ENCODE measurements around the gene TFEB. TPM values are rescaled to one million over a fixed set of nuclear protein-coding genes. Genes with fewer than 3 reads are reported as not detected.

Gene TFEB
- total RNA-seq, 1 experiment from 2014 or later = 1.8 TPM

DNA sequence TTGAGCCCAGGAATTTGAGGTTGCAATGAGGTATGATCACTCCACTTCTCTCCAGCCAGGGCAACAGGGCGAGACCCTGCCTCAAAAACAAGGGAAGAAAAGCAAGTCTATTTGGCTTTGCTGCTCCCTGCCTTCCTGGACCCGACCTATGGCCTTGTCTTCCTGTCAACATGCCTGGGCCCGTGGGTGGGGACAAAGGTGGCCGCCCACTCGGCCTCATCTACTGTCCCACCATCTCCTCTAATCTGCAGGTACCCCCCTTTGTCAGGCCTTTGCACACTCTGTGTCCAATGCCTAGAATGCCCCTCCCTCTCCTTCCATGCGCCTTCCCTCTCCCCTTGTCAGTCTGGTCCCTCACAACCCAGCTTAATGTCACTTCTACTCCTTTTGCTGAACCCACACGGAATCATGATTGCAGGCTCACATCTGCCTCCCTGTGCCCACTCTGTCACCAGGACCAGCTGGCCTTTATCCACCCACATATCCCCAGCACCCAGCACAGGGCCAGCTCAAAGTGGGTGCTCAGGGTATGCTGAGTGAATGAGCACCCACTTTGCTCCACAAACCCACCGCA is 56.8 kb downstream of the TFEB start:
- no peaks in the 10 kb centered on the region for H3K36me3 ChIP-seq (ENCODE audit: insufficient read depth, low read length, poor library complexity, severe bottlenecking)
- no TSS peak for BruUV-seq (replicated peaks)
- H3K4me1 ChIP-seq (ENCODE audit: insufficient read depth, low read length, poor library complexity, severe bottlenecking) = peaks cover 29% of the 10 kb centered on the region
- ChIA-PET POLR2A (ENCODE audit: low non-redundant PET) (no interaction called here), CTCF (interaction anchor here (0.6 kb wide), 1 partner anchor 76 kb away, joined by 3 read pairs; no protein-coding TSS in a partner anchor)
- no peak for DNase-seq (ENCODE audit: low spot score)
- H3K9me3 ChIP-seq (ENCODE audit: low read depth, low read length, poor library complexity, severe bottlenecking) = no peaks in the 10 kb centered on the region
- TF ChIP-seq, protein P1, sequence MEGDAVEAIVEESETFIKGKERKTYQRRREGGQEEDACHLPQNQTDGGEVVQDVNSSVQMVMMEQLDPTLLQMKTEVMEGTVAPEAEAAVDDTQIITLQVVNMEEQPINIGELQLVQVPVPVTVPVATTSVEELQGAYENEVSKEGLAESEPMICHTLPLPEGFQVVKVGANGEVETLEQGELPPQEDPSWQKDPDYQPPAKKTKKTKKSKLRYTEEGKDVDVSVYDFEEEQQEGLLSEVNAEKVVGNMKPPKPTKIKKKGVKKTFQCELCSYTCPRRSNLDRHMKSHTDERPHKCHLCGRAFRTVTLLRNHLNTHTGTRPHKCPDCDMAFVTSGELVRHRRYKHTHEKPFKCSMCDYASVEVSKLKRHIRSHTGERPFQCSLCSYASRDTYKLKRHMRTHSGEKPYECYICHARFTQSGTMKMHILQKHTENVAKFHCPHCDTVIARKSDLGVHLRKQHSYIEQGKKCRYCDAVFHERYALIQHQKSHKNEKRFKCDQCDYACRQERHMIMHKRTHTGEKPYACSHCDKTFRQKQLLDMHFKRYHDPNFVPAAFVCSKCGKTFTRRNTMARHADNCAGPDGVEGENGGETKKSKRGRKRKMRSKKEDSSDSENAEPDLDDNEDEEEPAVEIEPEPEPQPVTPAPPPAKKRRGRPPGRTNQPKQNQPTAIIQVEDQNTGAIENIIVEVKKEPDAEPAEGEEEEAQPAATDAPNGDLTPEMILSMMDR (conservative IDR thresholded peaks at IDR 0.05; ENCODE audit: low read depth, low read length) = no peak
- TF ChIP-seq EZH2 (IDR thresholded peaks at IDR 0.05; ENCODE audit: borderline replicate concordance, low read depth, low read length, poor library complexity, severe bottlenecking) = no peak
- no peak overlapping the region for H3K4me3 ChIP-seq (ENCODE audit: low read depth, low read length, poor library complexity, severe bottlenecking)
- H3K27me3 ChIP-seq (replicated peaks; ENCODE audit: insufficient read depth, low read depth, low read length, poor library complexity) = no peaks in the 10 kb centered on the region
- intact Hi-C loops (cut with micrococcal nuclease; ENCODE audit: unreplicated experiment) = no loop called here
- H3K27ac ChIP-seq (ENCODE audit: low read depth, low read length, poor library complexity, severe bottlenecking) = no peak overlapping the region

DNA sequence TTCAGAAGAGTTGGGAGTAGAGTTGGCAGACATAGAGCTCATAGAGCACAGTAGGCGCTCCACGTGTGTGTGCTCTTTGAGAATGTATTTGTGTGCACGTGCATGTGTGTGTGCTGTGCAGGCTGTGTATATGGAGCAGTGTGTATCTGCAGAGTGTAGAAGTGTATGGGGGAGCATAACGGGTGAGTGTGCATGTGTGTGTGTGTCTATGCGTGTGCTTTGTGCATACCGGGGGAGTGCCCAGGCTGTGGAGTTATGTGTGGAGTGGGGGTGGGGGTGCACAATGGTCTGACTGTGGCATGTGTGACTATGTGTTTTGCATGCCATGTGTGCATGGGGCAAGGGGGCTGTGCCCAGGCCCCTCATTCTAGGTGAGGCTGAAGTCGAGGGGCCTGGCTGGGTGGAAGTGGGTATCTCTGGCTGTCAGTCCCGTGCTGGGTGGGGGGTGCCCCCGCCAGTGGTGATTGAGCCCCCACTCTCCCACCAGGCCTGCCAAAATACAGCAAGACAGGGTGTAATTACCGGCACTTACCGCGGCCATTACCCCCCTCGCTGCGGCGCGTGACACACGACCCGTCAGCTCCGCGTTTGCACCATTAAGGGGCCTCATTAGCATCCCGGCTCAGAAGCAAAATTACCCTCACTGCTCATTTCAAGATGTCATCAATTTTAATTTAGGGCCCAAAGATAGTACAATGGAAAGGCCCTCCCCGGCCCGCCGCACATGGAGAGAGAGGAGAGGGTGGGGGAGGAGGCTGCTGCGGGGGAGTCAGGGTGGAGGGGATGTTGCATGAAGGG is 58.1 kb downstream of the TFEB start:
- no peak for DNase-seq (ENCODE audit: low spot score)
- Histone ChIP-seq H3K36me3 (ENCODE audit: insufficient read depth, low read length, poor library complexity, severe bottlenecking) (no peaks in the 10 kb centered on the region), H3K9me3 (ENCODE audit: low read depth, low read length, poor library complexity, severe bottlenecking) (no peaks in the 10 kb centered on the region), H3K4me1 (ENCODE audit: insufficient read depth, low read length, poor library complexity, severe bottlenecking) (peaks cover 22% of the 10 kb centered on the region), H3K27me3 (replicated peaks; ENCODE audit: insufficient read depth, low read depth, low read length, poor library complexity) (no peaks in the 10 kb centered on the region), H3K27ac (ENCODE audit: low read depth, low read length, poor library complexity, severe bottlenecking) (no peak overlapping the region), H3K4me3 (ENCODE audit: low read depth, low read length, poor library complexity, severe bottlenecking) (no peak overlapping the region)
- ChIA-PET CTCF (interaction anchor here (0.6 kb wide), 1 partner anchor 255 kb away, joined by 3 read pairs; no protein-coding TSS in a partner anchor), POLR2A (ENCODE audit: low non-redundant PET) (no interaction called here)
- intact Hi-C loops (cut with micrococcal nuclease; ENCODE audit: unreplicated experiment) = no loop called here
- no peak for TF ChIP-seq EZH2 (IDR thresholded peaks at IDR 0.05; ENCODE audit: borderline replicate concordance, low read depth, low read length, poor library complexity, severe bottlenecking)
- TF ChIP-seq, protein P1 (conservative IDR thresholded peaks at IDR 0.05; ENCODE audit: low read depth, low read length) = no peak
- BruUV-seq (replicated peaks) = no TSS peak

DNA sequence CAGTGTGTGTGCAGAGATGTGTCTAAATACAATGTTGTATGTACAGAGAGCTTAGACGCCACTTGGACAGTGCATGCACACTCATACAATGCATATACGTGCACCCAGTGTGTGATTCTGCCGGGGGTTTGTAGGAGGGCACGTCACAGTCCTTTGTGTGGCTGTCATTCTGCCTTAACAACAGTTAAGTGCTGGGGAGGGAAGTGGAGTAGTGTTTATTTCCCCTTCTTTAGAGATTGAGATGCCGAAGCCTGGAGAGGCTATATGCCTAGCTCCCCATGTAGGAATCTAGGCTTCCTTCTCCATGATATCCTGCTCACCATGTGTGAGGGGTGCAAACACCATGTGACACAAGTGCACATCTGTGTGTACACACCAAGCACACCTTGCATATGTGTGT is 59.0 kb downstream of the TFEB start:
- Histone ChIP-seq H3K27ac (ENCODE audit: low read depth, low read length, poor library complexity, severe bottlenecking) (no peak overlapping the region), H3K27me3 (replicated peaks; ENCODE audit: insufficient read depth, low read depth, low read length, poor library complexity) (no peaks in the 10 kb centered on the region), H3K4me3 (ENCODE audit: low read depth, low read length, poor library complexity, severe bottlenecking) (no peak overlapping the region), H3K4me1 (ENCODE audit: insufficient read depth, low read length, poor library complexity, severe bottlenecking) (peaks cover 15% of the 10 kb centered on the region), H3K36me3 (ENCODE audit: insufficient read depth, low read length, poor library complexity, severe bottlenecking) (no peaks in the 10 kb centered on the region), H3K9me3 (ENCODE audit: low read depth, low read length, poor library complexity, severe bottlenecking) (no peaks in the 10 kb centered on the region)
- TF ChIP-seq EZH2 (IDR thresholded peaks at IDR 0.05; ENCODE audit: borderline replicate concordance, low read depth, low read length, poor library complexity, severe bottlenecking) = no peak
- TF ChIP-seq, protein P1 (conservative IDR thresholded peaks at IDR 0.05; ENCODE audit: low read depth, low read length) = no peak
- no TSS peak for BruUV-seq (replicated peaks)
- intact Hi-C loops (cut with micrococcal nuclease; ENCODE audit: unreplicated experiment) = no loop called here
- DNase-seq (ENCODE audit: low spot score) = no peak
- ChIA-PET CTCF (no interaction called here), POLR2A (ENCODE audit: low non-redundant PET) (no interaction called here)
